ENCODE results near the gene CNIH2. TPM values are rescaled to one million over a fixed set of nuclear protein-coding genes. Genes with fewer than 3 reads are reported as not detected.

The CNIH2 gene
- total and polyA plus RNA-seq, 2 donors (not counting 1 experiment from before 2014, with no cell fraction given), result 0.92 to 2.0 TPM

DNA sequence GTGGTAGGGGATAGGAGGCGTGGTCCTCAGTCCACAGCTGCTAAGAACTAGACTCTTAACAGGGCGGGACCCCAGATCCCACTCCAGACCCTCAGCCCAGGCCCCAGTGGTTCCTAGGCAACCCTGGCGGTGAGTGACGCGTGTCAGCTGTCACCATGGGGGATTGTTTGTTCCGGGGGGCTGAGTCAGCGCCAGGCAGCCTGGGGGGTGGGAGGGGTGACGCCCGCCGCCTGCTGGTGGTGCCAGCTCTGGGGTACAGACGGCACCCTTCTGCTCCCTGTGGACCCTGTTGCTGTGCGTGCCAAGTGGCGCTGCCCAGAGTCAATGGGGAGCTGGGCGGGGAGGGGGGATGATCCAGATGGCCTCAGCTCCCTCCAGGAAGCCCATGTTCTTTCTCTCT, 2.5 kb downstream of the CNIH2 start:
- ATAC-seq (ENCODE audit: low read depth), result no peak
- Mint-ChIP-seq H3K9me3 (ENCODE audit: insufficient read depth) (no peaks in the 10 kb centered on the region), H3K27ac (no peak overlapping the region), H3K4me3 (no peak overlapping the region), H3K27me3 (peaks cover 3% of the 10 kb centered on the region), H3K4me1 (peaks cover 37% of the 10 kb centered on the region)
- Histone ChIP-seq H3K27ac (ENCODE audit: low read length in 2 of 2) (no peak overlapping the region), H3K9ac (ENCODE audit: low read length) (no peak overlapping the region), H3K27me3 (replicated peaks in 1 of 4; ENCODE audit: control extremely low read depth in 1 of 4, control insufficient read depth in 3 of 4, insufficient read depth in 4 of 4, low read length in 3 of 4) (peaks cover 0 to 16% (median 3%) of the 10 kb centered on the region in 4 experiments), H3K79me2 (ENCODE audit: control insufficient read depth, insufficient read depth, low read length) (peaks cover 11% of the 10 kb centered on the region), H3K36me3 (replicated peaks in 1 of 2; ENCODE audit: control extremely low read depth in 1 of 2, control insufficient read depth in 1 of 2, extremely low read depth in 1 of 2, insufficient read depth in 2 of 2, low read length in 1 of 2) (peaks cover 0 to 20% of the 10 kb centered on the region in 2 experiments), H3K4me1 (ENCODE audit: control insufficient read depth in 2 of 2, insufficient read depth in 2 of 2, low read length in 2 of 2) (peaks cover 27 to 33% of the 10 kb centered on the region in 2 donors), H2AFZ (ENCODE audit: insufficient read depth, low read depth, low read length, poor library complexity, severe bottlenecking) (no peak overlapping the region), H3K4me3 (ENCODE audit: control extremely low read depth in 1 of 5, extremely low read depth in 1 of 5, insufficient read depth in 1 of 5, low read depth in 2 of 5, low read length in 4 of 5) (no peak overlapping the region), H3K9me3 (ENCODE audit: control extremely low read depth in 1 of 3, control insufficient read depth in 2 of 3, insufficient read depth in 1 of 3, low read length in 2 of 3) (no peaks in the 10 kb centered on the region), H3K4me2 (replicated peaks; ENCODE audit: low read depth, low read length, poor library complexity, severe bottlenecking) (no peak overlapping the region), H4K20me1 (ENCODE audit: control insufficient read depth, insufficient read depth, low read length, poor library complexity, severe bottlenecking) (peaks cover 29% of the 10 kb centered on the region)
- WGBS (ENCODE audit: insufficient coverage), result 94% methylated on average over 10 of the region's 14 CpGs
- CTCF ChIA-PET, result interaction anchor here (1.0 to 4.1 kb wide), 4 partner anchors 8 to 58 kb away, joined by 3 to 33 read pairs (median 4); partner anchors contain the start of gene YIF1A
- POLR2A ChIA-PET, result interaction anchor here (0.6 to 1.1 kb wide), 3 partner anchors 11 to 72 kb away, joined by 3 to 4 read pairs (median 4); no protein-coding TSS in a partner anchor
- DNase-seq, result no peak
- intact Hi-C loops (cut with micrococcal nuclease), result no loop called here
- TF ChIP-seq, protein P1, sequence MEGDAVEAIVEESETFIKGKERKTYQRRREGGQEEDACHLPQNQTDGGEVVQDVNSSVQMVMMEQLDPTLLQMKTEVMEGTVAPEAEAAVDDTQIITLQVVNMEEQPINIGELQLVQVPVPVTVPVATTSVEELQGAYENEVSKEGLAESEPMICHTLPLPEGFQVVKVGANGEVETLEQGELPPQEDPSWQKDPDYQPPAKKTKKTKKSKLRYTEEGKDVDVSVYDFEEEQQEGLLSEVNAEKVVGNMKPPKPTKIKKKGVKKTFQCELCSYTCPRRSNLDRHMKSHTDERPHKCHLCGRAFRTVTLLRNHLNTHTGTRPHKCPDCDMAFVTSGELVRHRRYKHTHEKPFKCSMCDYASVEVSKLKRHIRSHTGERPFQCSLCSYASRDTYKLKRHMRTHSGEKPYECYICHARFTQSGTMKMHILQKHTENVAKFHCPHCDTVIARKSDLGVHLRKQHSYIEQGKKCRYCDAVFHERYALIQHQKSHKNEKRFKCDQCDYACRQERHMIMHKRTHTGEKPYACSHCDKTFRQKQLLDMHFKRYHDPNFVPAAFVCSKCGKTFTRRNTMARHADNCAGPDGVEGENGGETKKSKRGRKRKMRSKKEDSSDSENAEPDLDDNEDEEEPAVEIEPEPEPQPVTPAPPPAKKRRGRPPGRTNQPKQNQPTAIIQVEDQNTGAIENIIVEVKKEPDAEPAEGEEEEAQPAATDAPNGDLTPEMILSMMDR (IDR thresholded peaks at IDR 0.05), result no peak
- no peak for TF ChIP-seq EZH2 (IDR thresholded peaks at IDR 0.05; ENCODE audit: borderline replicate concordance, insufficient read depth, low read depth, low read length, poor library complexity, severe bottlenecking)

DNA sequence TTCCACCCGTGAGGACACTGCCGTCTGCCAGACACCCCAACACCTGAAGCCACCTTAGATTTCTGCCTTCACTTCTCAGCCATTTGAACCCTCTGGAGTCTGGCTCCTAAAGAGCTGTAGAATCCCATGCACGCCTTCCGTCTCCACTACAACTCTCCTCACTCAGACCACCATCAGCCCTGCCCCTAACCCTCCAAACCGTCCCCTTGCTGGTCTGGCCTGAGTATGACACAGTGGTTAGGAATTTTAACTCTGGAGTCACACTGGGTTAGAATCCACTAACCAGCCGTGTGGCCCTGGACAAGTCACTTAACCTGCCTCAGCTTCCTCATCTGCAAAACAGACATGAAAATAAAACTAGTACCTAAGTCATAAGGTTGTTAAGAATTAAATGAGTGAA, 3.0 kb downstream of the CNIH2 start:
- peaks cover 27 to 37% of the 10 kb centered on the region in 2 donors for H3K4me1 ChIP-seq (ENCODE audit: control insufficient read depth in 2 of 2, insufficient read depth in 2 of 2, low read length in 2 of 2)
- peaks cover 0 to 16% (median 3%) of the 10 kb centered on the region in 4 experiments for H3K27me3 ChIP-seq (replicated peaks in 1 of 4; ENCODE audit: control extremely low read depth in 1 of 4, control insufficient read depth in 3 of 4, insufficient read depth in 4 of 4, low read length in 3 of 4)
- no peak for ATAC-seq (ENCODE audit: low read depth)
- 95% methylated on average over 3 of the region's 6 CpGs for WGBS (ENCODE audit: insufficient coverage)
- H3K79me2 ChIP-seq (ENCODE audit: control insufficient read depth, insufficient read depth, low read length), result peaks cover 17% of the 10 kb centered on the region
- peaks cover 37% of the 10 kb centered on the region for H3K4me1 Mint-ChIP-seq
- POLR2A ChIA-PET, result interaction anchor here (0.6 to 1.1 kb wide), 3 partner anchors 12 to 71 kb away, joined by 3 to 4 read pairs (median 4); no protein-coding TSS in a partner anchor
- no peak overlapping the region for H3K9ac ChIP-seq (ENCODE audit: low read length)
- H3K27me3 Mint-ChIP-seq, result peaks cover 3% of the 10 kb centered on the region
- H3K9me3 ChIP-seq (ENCODE audit: control extremely low read depth in 1 of 3, control insufficient read depth in 2 of 3, insufficient read depth in 1 of 3, low read length in 2 of 3), result no peaks in the 10 kb centered on the region
- intact Hi-C loops (cut with micrococcal nuclease), result no loop called here
- no peaks in the 10 kb centered on the region for H3K9me3 Mint-ChIP-seq (ENCODE audit: insufficient read depth)
- H3K4me2 ChIP-seq (replicated peaks; ENCODE audit: low read depth, low read length, poor library complexity, severe bottlenecking), result no peak overlapping the region
- H3K27ac Mint-ChIP-seq, result peak overlapping the region; percentile 63
- no peak overlapping the region for H3K27ac ChIP-seq (ENCODE audit: low read length in 2 of 2)
- no peak for TF ChIP-seq EZH2 (IDR thresholded peaks at IDR 0.05; ENCODE audit: borderline replicate concordance, insufficient read depth, low read depth, low read length, poor library complexity, severe bottlenecking)
- TF ChIP-seq, protein P1 (IDR thresholded peaks at IDR 0.05), result no peak
- no peak overlapping the region for H2AFZ ChIP-seq (ENCODE audit: insufficient read depth, low read depth, low read length, poor library complexity, severe bottlenecking)
- no peak overlapping the region for H3K4me3 Mint-ChIP-seq
- H3K4me3 ChIP-seq (ENCODE audit: control extremely low read depth in 1 of 5, extremely low read depth in 1 of 5, insufficient read depth in 1 of 5, low read depth in 2 of 5, low read length in 4 of 5), result no peak overlapping the region
- CTCF ChIA-PET, result interaction anchor here (1.0 to 4.1 kb wide), 4 partner anchors 8 to 59 kb away, joined by 3 to 33 read pairs (median 4); partner anchors contain the start of gene YIF1A
- H3K36me3 ChIP-seq (replicated peaks in 1 of 2; ENCODE audit: control extremely low read depth in 1 of 2, control insufficient read depth in 1 of 2, extremely low read depth in 1 of 2, insufficient read depth in 2 of 2, low read length in 1 of 2), result peaks cover 0 to 19% of the 10 kb centered on the region in 2 experiments
- H4K20me1 ChIP-seq (ENCODE audit: control insufficient read depth, insufficient read depth, low read length, poor library complexity, severe bottlenecking), result peaks cover 34% of the 10 kb centered on the region
- no peak for DNase-seq
